Progenitor cell of endocrine pancreas (in vitro differentiated cells): Measurements from ENCODE around the gene SYT14. TPM values are rescaled to one million over a fixed set of nuclear protein-coding genes. Genes with fewer than 3 reads are reported as not detected.
"Not testable (repeated sequence)": the region's sequence is repeated elsewhere in the genome, so short reads cannot be mapped to it uniquely, and the experiment has no call there.

Source experiments
- DNase-seq: peaks from one replicate; pipeline ENCODE4 v3.0.0; 2021; ENCODE audit warnings: low spot score; ENCODE audit not compliant: unreplicated experiment
- H3K27ac Mint-ChIP-seq: 2 replicates; pipeline ENCODE4 v1.8.0; 2021; ENCODE audit warnings: mild to moderate bottlenecking, moderate library complexity, mixed read lengths
- H3K27me3 Mint-ChIP-seq: 2 replicates; pipeline ENCODE4 v1.8.0; 2021; ENCODE audit warnings: mixed read lengths
- H3K36me3 Mint-ChIP-seq: 2 replicates; pipeline ENCODE4 v1.8.0; 2022; ENCODE audit warnings: mixed read lengths; ENCODE audit not compliant: insufficient read depth
- H3K4me1 Mint-ChIP-seq: 2 replicates; pipeline ENCODE4 v1.8.0; 2021; ENCODE audit warnings: low read depth, mixed read lengths
- H3K4me3 Mint-ChIP-seq: 2 replicates; pipeline ENCODE4 v1.8.0; 2021; ENCODE audit warnings: low read depth, mild to moderate bottlenecking, moderate library complexity, mixed read lengths
- H3K9me3 Mint-ChIP-seq: 2 replicates; pipeline ENCODE4 v1.8.0; 2021; ENCODE audit warnings: low read depth, mixed read lengths
- total RNA-seq: library from RNA; stranded (reverse); gene quantifications from 2 replicates; pipeline ENCODE4 v1.2.1, GENCODE V29; 2021
- TF ChIP-seq, protein P1 (sequence below): fragments of 200-600 bp; sonication (generic); IDR thresholded peaks from one replicate; pipeline ENCODE4 v1.5.0; 2021; ENCODE audit warnings: antibody characterized with exemption, mild to moderate bottlenecking; ENCODE audit not compliant: unreplicated experiment

The SYT14 gene
- total RNA-seq, 1 donor from 2014 or later, result 3.7 TPM

DNA sequence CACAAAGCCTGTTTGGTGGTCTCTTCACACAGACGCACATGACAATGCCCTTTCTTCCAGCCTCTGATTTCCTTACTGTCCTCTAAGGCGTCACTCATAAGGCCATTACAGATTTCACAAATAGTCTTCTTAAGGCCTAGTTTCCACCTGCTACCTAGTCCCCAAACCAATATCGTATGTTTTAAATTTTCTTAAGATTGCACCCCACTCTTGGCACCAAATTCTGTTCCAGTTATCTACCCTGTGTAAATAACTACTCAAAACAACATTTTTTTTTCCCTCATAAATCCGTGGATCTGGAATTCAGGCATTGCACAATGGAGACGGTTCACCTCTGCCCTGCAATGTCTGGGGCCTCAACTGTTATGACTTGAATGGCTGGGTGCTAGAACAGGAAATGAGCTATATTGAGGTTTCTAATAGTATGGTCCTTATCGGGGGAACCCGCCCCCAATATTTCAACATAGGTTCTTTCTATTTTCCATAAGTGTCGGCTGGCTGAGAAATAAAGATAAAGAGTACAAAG, 257.7 kb downstream of the SYT14 start:
- TF ChIP-seq, protein P1, sequence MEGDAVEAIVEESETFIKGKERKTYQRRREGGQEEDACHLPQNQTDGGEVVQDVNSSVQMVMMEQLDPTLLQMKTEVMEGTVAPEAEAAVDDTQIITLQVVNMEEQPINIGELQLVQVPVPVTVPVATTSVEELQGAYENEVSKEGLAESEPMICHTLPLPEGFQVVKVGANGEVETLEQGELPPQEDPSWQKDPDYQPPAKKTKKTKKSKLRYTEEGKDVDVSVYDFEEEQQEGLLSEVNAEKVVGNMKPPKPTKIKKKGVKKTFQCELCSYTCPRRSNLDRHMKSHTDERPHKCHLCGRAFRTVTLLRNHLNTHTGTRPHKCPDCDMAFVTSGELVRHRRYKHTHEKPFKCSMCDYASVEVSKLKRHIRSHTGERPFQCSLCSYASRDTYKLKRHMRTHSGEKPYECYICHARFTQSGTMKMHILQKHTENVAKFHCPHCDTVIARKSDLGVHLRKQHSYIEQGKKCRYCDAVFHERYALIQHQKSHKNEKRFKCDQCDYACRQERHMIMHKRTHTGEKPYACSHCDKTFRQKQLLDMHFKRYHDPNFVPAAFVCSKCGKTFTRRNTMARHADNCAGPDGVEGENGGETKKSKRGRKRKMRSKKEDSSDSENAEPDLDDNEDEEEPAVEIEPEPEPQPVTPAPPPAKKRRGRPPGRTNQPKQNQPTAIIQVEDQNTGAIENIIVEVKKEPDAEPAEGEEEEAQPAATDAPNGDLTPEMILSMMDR, result no peak
- Mint-ChIP-seq H3K27ac (no peak overlapping the region), H3K4me1 (no peaks in the 10 kb centered on the region)

DNA sequence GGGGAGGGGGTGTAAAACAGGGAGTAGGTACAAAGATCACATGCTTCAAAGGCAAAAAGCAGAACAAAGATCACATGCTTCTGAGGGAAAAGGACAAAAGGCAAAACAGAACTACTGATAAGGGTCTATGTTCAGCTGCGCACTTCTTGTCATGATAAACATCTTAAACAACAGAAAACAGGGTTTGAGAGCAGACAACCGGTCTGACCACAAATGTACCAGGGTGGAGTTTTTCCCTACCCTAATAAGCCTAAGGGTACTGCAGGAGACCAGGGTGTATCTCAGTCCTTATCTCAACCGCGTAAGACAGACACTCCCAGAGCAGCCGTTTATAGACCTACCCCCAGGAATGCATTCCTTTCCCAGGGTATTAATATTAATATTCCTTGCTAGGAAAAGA, 258.2 kb downstream of the SYT14 start:
- H3K36me3 Mint-ChIP-seq, DNase-seq, H3K27ac Mint-ChIP-seq, H3K4me3 Mint-ChIP-seq, H3K27me3 Mint-ChIP-seq, H3K4me1 Mint-ChIP-seq, H3K9me3 Mint-ChIP-seq: not testable (repeated sequence)

More for the DNA sequence above, 257.7 kb downstream of the SYT14 start:
- Mint-ChIP-seq H3K36me3 (peaks cover 1% of the 10 kb centered on the region), H3K9me3 (no peaks in the 10 kb centered on the region), H3K27me3 (no peaks in the 10 kb centered on the region), H3K4me3 (no peak overlapping the region)
- no peak for DNase-seq

DNA sequence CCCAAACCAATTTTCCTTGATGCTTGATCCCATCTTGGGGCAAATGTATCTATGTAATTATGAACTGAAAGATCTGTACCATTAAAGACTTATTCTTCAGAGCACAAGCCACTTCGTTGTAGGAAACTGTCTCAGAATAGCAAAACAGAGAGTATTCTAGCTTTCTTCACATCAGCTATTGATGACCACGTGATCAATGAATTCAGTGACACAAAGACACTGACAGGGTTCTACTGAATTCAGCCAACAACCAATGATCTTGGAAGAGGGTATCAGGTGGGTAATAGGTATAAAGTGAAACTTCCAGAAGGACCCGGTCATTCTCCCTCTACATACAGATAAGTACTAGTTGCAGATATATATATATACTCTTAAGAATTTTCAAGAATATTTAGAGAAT, 260.8 kb downstream of the SYT14 start:
- Mint-ChIP-seq H3K27ac (no peak overlapping the region), H3K4me1 (no peaks in the 10 kb centered on the region), H3K4me3 (no peak overlapping the region), H3K9me3 (no peaks in the 10 kb centered on the region), H3K27me3 (peaks cover 3% of the 10 kb centered on the region), H3K36me3 (peaks cover 1% of the 10 kb centered on the region)
- DNase-seq, result no peak
- TF ChIP-seq, protein P1, result no peak

DNA sequence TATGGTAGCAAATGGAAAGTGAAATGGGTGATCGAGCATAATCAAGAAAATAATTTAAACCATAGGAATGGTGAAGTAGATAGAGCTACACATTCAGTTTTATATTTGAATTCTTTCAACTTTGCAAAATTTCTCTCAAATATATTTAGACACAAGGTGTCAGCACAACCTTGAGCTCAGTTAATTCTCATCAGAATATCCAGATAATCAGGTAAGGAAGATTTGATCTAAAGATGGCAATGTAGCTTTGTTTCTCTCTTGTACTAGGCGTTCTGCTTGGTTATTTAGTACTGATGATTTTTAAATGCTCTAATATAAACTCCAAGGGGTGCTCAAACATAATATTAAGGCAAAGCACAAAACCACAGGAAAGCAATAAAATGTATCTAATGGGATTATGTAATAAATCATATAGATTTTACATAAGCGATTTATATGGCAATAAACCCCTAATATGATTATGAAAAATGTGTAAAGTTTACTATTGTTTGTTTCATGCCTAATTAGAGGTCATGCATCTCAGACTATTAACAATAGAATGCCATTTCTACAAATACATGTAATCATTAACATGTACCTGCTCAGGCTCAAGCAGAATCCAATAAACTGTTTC, 262.2 kb downstream of the SYT14 start:
- no peak overlapping the region for H3K27ac Mint-ChIP-seq
- no peak overlapping the region for H3K4me3 Mint-ChIP-seq
- TF ChIP-seq, protein P1, result no peak
- H3K36me3 Mint-ChIP-seq, result peaks cover 1% of the 10 kb centered on the region
- peaks cover 3% of the 10 kb centered on the region for H3K27me3 Mint-ChIP-seq
- H3K9me3 Mint-ChIP-seq, result no peaks in the 10 kb centered on the region
- H3K4me1 Mint-ChIP-seq, result no peaks in the 10 kb centered on the region
- DNase-seq, result no peak

DNA sequence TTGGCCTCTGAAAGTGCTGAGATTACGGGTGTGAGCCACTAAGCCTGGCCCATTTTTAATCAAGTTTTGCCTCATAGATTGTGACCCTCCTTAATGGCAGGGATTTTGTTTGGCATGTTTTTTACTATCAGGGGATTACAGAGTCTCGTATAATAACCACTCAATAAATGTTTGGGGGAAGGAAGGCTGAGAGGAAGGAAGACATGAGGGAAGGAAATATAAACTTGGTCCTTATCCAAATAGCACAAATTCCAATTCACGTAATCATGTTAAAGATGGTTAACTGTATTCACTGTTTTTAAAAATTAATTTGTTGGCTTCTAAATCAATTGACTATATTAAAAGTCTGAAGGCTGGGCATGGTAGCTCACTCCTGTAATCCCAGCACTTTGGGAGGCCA, 263.7 kb downstream of the SYT14 start:
- DNase-seq, result no peak
- Mint-ChIP-seq H3K4me3 (no peak overlapping the region), H3K27me3 (peaks cover 3% of the 10 kb centered on the region), H3K9me3 (no peaks in the 10 kb centered on the region), H3K27ac (no peak overlapping the region), H3K36me3 (no peaks in the 10 kb centered on the region), H3K4me1 (no peaks in the 10 kb centered on the region)
- TF ChIP-seq, protein P1, result no peak
